GM18526 (cell line): ENCODE data around the gene C2orf72.

Experiments
- POLR2A ChIP-seq: IDR thresholded peaks from 3 replicates; pipeline ENCODE4 v1.6.1; 2011; ENCODE audit not compliant: insufficient read length; ENCODE audit errors: extremely low read depth

C2orf72 gene

DNA sequence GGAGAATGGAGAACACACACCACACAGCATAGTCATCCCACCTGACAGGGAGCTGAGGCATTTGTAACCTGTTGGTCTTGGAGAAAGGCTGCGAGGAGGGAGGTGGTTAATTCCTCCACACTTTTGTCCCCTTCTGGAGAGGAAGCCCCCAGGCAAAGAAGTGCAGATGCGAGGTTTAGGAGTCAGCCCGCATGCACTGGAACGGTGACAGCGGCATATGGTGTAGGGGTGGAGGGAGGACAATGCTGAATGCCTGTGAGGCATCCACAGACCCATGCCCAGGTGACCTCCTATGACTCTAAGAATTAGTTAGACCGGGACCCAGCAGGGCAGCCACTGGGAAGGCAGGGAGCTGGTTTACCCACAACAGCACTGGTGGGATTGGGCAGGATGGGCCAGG is 29.2 kb upstream of the C2orf72 start:
- TF ChIP-seq POLR2A = no peak

DNA sequence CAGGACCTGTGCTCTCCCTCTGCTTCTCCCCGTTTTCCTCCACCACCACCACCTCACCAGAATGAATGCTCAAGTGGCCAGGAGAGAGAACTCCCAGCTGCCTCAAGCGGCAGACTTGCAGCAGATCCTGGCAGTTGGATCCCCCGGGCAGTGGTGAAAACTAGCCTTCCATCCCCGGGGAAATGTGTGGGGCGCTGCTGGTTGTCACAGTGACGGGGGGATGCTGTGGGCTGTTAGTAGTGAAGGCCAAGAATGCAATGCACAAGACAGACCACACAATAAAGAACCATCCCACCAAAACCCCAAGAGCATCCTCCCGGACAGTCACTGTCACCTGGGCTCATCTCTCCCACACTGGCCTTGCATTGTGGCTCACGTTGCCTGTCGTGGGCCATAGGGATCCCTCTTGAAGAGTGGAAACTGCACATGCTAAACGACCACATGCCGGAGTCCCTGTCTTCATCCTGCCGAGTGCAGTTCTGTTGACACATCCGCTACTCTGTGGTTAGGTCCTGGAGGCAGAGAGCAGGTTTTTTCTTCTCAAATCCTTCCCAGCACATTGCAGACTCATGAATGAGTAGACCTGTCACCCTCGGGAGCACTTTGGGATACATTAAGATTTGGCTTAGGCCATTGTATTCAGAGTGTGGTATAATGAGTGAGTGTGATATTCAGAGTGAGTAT is 27.9 kb upstream of the C2orf72 start:
- TF ChIP-seq POLR2A = no peak

GRCh38 chr2:231010201-231010730 is 27.1 kb upstream of the C2orf72 start:
- TF ChIP-seq POLR2A = no peak

DNA sequence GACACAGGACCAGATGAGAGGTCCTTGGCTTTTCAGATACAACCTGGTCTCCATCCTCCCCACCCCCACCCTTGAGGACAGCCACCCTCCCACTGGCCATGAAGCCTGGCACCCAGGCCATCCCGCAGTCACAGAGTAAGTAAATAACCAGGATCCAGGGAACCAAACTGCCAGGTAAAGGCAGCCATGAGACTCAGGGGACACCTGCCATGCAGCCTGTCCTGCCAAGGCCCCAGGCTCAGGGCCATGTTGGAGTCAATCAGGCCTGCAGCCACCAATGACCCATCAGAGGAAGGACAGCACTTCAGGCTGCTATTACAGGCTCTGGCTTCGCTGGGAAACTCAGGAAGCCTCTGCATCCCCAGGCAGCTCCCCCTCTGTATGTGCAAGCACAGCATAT is 25.8 kb upstream of the C2orf72 start:
- no peak for TF ChIP-seq POLR2A

GRCh38 chr2:231012463-231012862 is 24.9 kb upstream of the C2orf72 start:
- no peak for TF ChIP-seq POLR2A

- no peak for TF ChIP-seq POLR2A
Measured at GRCh38 chr2:231013820-231014219, 23.5 kb upstream of the C2orf72 start.

DNA sequence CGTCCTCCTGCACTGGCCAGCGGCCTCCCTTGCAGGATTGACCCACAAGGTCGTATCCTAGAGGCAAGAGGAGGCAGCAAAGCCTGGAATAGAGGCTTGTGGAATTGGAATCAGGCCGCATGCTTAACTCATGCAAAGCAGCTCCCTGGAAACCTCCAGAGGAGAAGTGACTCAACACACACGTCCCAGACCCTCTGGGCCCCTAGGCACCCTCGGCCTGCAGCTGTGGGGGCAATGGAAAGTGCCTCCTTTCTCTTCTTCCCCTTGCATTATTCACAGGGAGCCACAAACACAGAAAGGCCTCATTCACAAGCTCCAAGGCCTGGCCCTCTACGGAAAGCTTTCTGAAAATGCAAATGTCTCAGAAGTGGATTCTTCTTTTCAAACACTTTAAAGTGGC is 21.8 kb upstream of the C2orf72 start:
- TF ChIP-seq POLR2A = no peak

GRCh38 chr2:231015926-231016325 is 21.4 kb upstream of the C2orf72 start:
- no peak for TF ChIP-seq POLR2A

GRCh38 chr2:231016566-231017230 is 20.6 kb upstream of the C2orf72 start:
- no peak for TF ChIP-seq POLR2A

DNA sequence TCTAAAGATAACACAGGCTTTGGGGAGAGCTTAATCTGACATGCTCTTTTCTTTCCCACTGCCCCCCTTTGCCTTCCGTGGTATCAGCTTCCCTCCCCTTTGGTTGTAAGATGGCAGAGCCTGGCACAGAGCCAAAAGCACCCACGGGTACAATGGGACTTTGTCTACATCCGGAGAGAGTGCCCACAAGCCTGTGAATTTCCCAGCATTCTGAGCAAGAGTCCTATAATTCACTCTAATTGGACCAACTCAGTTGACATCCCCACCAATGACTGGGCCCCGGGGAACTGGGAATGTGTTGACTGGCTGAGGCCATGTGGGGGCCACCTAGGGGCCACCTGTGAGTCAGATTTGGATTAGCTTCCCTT is 20.1 kb upstream of the C2orf72 start:
- TF ChIP-seq POLR2A = no peak

DNA sequence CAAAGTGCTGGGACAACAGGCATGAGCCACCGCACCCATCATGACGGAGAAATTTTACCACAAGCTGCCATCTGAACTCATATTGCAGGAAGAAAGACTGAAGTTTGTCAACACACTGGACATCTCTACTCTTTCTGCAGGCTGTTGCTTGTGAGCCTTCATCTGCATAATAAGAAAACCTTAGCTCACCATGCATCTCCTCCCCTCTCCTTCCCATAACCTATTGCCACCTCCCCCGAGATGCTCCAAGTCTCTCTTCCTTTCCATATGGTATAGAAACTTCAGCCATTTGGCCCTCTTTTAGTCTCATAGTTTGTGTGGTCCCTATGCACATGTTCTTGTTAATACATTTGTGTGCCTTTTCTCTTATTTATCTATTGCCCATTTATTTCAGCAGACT is 19.1 kb upstream of the C2orf72 start:
- TF ChIP-seq POLR2A = no peak

DNA sequence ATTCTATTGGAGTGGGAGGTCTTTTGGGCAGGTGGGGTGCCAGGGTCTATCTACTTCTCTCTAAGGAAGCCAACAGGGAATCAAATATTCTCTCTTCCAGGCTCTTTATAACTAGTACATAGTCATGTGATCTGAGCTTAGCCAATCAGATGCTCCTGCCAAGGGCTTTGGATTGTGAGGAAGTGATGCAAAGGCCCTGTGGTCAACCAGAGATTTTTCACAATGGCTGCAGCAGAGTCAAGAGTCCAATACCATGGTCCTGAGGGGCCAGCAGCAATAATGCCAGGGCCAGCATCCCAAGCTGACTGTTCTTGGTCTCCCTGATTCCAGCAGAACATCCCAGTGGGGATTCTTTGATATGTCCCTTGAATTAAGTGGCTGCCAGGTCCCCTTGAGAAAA is 8.4 kb upstream of the C2orf72 start:
- no peak for TF ChIP-seq POLR2A

GRCh38 chr2:231029563-231029962 is 7.8 kb upstream of the C2orf72 start:
- TF ChIP-seq POLR2A = no peak

- no peak for TF ChIP-seq POLR2A
Measured at GRCh38 chr2:231030725-231031124, 6.6 kb upstream of the C2orf72 start.

GRCh38 chr2:231032575-231033140 is 4.7 kb upstream of the C2orf72 start:
- TF ChIP-seq POLR2A = no peak

DNA sequence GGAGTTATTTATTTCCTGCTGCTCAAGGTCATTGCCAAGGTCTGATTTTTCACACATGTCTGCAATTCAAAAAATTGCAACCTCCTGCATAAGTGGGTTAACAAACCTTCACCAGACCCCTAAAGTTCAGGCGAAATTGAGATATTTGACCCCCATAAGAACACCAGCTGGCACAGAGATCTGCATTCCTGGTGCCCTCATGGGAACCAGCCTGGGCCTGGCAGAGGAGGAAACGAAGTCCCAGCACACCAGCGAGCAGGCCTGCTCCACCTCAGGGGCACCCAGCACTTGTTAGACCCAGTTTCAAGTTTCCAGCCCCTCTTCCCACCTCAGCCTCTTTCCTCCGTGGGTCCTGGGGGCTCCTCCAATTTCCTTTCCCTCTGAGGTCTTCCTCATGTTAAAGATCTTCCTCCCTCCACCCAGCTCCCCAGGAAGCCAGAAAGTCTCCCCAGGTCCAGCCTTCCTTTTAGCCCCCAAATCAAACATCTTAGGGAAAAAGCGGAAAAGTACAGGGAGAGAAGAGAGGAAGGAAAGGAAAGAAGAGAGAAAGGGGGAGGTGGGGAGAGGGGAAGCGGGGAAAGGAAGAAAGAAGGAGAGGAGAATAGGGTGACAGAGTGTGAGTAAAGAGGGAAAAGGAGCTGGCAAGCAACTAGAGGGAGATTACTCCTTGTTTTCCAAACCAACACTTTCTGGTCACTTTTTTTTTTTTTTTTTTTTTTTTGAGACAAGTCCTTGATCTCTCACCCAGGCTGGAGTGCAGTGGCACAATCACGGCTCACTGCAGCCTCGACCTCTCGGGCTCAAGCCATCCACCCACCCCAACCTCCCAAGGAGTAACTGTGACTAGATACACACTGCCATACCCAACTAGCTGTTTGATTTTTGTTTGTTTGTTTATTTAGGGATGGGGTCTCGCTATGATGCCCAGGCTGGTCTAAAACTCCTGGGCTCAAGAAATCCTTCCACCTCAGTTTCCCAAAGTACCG is 3.9 kb upstream of the C2orf72 start:
- TF ChIP-seq POLR2A = no peak
